GM19452 (cell line): ENCODE data around the gene SNRNP70.

Source experiments
- ATAC-seq: cut with Tn5 transposase; IDR thresholded peaks from one replicate; pipeline ENCODE4 v1.9.1; 2021; ENCODE audit not compliant: unreplicated experiment

Gene SNRNP70

DNA sequence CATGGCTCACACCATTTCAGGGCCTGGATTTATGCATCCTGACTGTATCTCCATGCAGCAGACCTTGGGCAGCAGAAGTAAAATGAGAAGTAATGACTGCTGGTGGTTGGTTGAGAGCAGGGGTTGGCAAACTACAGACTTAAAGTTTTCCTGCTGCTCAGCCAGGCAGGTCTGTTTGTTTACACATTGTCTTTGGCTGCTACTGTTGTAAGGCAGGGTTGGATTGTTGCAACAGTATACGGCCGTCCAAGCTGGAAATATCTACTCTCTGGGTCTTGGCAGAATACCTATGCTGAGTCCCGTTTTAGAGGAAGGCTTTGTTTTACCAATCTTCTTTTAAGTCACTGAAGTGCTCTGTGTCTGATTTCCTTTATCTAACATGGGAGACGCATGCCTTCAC is 13.5 kb downstream of the SNRNP70 start:
- no peak for ATAC-seq

DNA sequence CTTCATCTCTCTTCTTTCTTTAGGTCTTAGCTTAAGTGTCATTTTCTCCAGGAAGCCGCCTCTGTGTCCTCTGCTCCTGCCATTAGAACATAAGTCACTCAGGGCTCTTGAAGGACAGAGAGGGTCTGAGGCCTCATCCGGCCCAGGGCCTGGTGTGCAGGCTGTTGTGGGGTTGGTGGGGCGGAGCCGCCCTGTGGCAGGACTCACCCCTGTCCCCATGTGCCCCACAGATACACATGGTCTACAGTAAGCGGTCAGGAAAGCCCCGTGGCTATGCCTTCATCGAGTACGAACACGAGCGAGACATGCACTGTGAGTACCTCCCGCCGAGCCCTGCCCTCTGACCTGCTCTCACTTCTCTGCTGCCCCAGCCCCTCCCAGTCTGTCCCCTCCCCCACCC is 15.9 kb downstream of the SNRNP70 start:
- no peak for ATAC-seq

DNA sequence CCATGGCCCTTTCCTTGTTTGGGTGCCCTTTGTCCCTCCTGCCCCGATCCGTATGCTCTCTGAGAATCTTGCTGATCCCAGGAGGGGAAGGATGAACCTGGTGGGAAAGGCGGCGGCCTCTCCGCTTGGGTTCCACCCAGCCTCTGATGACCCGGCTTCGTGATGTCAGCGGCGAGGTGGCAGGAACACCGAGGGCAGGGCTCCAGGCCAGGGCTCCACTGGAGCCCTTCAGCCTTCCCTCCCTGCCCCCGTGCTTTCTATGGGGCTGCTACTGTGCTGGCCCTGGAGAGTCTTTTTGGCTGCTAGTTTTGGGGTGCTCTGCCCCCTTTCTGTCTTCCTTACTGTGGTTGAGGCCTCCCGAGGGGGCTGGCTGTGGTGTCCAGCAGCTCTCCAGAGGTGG is 17.1 kb downstream of the SNRNP70 start:
- no peak for ATAC-seq

DNA sequence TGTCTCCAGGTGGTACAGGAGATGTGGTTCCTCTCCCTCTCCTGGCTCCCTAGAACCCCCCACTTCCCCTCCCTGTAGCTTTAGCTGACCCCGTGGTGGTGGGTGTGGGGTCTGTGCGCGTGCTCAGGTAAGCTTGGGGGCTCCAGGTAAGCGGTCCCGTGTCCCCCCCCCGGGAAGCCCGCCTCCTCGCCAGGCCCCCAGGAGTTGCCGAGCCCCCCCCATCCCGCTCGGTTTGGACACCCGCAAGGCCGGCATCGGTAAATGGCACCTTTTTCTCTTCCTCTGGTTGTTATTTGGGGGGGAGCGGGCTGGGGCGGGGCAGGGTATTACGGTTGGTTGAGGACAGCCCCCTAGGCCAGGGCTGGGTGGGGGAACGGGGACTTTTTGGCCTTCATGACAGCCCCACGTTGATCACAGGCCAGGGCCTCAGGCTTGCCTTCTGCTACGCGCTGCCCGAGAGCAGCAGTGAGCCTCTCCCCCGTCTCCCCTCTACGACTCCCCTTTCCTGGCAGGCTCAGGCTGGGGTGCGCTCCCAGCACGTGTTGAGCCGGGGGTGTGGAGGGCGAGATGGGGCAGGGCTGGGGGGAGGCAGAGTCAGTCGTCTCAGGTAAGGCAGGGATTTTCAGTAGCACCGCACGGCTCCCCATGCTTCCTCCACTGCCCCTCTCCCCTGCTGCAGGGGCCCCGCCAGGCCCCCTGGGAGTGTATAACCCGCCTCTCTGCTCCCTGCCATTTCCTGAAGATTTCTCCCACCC is 18.3 kb downstream of the SNRNP70 start:
- no peak for ATAC-seq

DNA sequence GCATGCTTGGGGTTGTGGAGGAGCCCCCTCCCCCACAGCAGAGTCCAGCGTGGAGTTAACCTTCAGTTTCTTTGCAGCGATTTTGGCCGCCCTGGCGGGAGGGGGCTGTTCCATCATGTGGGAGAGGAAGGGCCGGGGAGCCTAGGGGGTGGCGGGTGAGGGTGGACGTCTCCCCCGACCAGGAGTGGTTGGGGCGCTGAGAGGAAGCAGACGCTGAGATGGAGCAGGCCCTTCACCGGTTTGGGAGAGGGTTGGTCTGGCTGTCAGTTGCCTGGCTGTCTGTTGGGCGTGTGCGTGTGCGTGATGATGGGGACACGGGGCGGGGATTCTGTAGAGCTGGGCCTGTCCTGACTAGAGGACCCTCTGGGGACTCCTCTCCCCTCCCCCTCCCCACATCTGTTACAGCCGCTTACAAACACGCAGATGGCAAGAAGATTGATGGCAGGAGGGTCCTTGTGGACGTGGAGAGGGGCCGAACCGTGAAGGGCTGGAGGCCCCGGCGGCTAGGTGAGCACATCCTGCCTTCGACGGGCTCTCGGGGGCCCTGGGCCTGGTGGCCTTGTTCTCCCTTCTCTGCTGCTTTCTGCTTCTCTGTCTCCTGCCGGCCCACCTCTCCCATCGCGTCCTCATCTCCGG is 19.1 kb downstream of the SNRNP70 start:
- ATAC-seq = no peak

DNA sequence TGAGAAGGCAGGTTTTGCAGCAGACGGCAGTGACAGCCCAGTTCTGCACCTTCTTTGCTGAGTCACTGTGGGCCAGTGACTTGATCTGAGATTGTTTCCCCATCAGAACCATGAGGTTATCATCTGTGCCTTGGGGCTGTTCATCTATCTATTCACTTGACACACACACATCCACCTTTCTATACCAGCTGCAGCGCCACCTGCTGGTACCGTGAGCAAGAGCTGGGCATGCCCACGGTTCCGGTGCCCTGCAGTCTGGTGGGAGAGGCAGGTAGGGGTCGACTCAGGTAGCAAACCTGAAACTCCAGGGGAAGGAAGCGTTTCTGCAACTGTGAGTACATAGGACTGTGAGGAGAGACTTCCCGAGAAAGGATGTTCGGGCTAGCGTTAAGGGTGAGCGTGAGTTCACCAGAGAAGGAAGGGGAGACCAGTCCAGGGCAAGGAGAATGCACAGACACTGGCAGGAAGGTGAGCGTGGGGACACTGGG is 21.4 kb downstream of the SNRNP70 start:
- ATAC-seq = no peak

DNA sequence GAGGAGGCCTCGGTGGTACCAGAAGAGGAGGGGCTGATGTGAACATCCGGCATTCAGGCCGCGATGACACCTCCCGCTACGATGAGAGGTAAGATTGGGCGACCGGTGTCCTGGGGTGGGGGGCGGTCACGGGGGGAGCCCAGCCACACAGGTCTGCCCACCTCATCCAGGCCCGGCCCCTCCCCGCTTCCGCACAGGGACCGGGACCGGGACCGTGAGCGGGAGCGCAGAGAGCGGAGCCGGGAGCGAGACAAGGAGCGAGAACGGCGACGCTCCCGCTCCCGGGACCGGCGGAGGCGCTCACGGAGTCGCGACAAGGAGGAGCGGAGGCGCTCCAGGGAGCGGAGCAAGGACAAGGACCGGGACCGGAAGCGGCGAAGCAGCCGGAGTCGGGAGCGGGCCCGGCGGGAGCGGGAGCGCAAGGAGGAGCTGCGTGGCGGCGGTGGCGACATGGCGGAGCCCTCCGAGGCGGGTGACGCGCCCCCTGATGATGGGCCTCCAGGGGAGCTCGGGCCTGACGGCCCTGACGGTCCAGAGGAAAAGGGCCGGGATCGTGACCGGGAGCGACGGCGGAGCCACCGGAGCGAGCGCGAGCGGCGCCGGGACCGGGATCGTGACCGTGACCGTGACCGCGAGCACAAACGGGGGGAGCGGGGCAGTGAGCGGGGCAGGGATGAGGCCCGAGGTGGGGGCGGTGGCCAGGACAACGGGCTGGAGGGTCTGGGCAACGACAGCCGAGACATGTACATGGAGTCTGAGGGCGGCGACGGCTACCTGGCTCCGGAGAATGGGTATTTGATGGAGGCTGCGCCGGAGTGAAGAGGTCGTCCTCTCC is 22.6 kb downstream of the SNRNP70 start:
- no peak for ATAC-seq

DNA sequence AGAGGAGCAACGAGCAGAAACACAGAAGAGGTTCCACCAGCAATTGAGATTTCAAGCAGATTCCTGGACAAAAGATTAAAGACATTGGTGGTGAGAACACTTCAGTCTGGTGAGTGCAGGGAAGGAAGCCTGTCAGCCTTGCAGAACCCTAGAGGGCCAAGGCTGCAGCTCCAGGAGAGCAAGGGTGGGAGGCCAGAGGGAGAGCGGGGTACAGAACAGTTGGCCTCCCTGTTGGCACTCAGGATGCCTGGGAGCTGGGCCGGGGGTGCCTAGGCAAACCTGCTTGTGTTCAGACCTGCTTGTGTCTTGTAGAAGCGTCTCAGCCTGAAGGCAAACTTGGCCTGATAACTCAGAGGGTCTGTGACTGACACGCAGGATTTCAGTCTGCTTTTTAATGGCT is 23.8 kb downstream of the SNRNP70 start:
- no peak for ATAC-seq

DNA sequence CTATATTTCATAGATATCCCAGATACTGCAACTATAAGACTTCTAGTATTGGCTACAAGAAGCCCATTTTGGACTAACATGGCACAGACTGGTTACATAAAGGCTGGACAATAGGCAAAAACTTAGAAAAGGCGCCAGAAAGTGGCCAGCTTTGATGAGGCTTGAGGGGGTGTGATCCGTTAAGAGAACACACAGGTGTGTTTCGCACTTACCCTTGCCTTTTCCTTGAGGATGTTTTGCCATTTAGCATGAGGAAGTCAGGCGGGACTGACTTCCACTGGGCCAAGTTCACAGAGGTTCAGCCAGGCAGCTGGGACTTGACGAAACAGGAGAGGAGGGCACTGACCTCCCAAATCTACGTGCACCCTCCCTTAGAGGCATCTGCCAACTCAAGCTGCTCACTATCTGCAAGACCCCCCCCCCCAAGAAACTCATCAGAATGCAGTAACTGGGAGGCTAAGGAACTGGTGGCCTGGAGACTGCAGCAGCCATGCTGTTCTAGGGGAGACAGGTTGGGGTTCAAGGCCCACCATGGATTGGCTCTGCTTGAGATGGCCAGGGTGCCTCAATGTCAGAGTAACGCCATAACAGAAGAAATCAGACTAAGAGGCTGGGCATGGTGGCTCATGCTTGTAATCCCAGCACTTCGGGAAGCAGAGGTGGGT is 24.4 kb downstream of the SNRNP70 start:
- no peak for ATAC-seq

DNA sequence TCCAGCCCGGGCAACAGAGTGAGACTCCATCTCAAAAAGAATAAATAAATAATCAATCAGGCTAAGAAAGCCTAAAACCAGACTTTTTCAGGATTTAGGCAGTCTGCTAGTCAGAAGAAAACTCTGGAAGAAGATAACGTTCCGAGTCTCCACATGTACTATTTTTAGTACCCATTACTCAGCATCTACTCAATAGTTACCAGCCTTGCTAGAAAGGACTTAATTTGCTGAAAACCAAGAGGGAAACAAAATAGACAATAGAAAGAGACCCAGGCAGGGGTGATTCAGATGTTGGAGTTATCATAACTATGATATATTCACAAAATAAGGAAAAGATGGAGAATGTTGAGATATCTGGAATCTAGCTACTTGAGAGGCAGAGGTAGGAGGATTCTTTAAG is 25.3 kb downstream of the SNRNP70 start:
- no peak for ATAC-seq

DNA sequence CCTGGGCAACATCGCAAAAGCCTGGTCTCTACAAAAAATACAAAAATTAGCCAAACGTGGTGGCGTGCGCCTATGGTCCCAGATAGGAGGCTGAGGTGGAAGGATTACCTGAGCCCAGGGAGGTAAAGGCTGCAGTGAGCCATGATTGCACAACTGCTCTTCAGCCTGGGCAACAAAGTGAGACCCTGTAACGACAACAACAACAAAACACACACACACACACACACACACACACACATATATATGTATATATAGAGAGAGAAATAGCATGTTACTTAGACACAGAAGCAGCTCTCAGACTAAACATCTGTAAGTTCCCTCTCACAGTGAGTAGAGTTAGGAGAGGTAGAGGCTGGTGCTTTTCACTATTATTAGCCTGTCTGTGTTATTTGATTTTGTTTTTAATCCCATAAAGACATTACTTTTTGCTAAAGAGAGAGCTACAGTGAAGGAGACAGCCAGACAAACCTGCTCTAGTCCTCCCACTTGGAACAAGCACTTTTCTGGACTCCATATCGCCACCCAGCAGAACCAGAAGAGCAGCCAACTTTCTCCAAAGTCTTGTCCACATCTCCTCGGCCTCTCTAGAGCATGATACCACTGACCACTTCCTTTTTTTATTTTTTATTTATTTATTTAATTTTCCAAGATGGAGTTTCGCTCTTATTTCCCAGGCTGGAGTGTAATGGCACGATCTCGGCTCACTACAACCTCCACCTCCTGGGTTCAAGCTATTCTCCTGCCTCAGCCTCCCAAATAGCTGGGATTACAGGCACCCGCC is 26.2 kb downstream of the SNRNP70 start:
- ATAC-seq = no peak

DNA sequence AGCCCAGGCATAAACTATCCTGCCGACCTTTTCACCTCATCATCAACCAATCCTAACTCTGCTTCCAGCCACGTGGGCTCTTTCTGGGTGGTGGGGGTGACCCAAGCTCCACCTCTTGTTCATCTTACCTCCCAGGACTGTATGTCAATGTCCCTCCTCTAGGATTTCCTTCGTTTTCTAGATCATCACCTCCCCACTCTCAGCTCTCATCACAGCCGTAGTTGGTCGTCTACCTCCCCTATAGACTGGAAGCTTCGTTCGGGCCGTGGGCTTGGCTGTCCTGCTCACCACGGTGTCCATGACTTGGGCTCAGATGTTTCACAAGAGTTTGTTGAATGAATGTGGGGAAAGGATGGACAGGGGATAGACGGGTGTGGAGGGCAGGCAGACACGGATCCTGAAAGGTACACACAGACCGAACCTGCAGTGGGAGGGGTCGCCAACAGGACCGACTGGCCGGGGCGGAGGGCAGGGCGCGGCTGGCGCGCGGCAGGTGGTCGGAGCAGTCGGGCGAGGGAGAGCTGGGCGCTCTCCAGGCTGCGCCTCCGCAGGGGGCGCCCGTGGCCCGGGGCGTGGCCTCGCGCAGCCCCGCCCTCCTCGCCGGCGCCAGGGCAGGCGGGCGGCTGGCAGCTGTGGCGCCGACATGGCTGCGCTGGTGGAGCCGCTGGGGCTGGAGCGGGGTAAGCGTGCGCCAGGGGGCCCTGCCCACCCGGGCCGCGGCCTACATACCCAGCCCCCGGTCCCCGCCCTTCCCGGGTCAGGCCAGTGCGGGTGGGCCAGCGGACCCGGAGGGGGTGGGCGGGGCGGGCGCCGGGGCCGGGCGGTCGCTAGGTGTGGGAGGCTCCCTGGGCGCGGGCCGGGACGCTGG is 28.7 kb downstream of the SNRNP70 start, which contains the start of gene LIN7B:
Gene LIN7B, plus strand, starts transcription at position 609 of the 868 bp plus-strand sequence. Its CDS starts 35 bp downstream, at position 644.
- peak; percentile 56 for ATAC-seq

DNA sequence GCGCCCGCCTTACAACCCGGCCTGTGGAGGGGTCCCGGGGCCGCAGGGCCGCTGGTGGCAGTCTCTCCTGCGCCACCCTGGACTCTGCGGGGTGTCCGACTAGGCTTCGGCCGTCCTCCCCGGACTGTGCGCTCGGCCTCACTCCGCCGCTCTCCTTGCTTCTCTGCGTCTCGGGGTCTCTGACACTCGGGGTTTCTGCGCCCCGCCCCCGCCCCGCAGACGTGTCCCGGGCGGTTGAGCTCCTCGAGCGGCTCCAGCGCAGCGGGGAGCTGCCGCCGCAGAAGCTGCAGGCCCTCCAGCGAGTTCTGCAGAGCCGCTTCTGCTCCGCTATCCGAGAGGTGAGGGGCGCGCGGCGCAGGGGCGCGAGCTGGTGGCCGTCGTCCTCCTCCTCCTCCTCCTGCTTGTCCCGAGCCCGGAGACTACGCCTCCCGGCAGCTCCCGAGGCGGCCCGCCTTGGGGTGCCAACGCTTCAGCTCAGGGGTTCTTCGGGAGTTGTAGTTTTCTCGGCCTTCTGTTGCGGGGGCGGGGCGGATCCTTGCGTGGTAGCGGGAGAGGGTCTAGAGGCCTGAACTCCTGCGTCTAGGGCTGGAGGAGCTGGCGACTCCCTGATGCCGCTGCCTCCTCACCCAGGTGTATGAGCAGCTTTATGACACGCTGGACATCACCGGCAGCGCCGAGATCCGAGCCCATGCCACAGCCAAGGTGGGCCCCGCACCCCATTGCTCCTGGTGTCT is 29.5 kb downstream of the SNRNP70 start:
- no peak for ATAC-seq

DNA sequence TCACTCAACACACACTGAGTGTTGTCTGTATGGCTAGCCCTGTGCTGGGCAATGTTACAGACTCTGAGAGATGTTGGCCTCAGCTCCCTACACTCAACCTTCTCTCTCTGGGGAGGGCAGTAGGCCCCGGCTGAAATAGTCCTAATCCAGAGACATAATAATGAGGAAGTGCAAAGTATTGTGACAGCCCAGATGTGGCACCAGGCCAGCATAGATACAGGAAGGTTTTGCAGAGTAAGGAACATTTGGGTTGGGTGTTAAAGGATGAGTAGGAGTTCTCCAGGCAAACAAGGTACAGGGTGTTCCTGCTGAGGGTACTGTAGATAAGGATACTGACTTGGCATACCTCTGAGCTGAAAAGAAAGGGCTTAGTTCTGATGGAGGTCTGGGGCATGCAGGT is 31.3 kb downstream of the SNRNP70 start:
- ATAC-seq = no peak

DNA sequence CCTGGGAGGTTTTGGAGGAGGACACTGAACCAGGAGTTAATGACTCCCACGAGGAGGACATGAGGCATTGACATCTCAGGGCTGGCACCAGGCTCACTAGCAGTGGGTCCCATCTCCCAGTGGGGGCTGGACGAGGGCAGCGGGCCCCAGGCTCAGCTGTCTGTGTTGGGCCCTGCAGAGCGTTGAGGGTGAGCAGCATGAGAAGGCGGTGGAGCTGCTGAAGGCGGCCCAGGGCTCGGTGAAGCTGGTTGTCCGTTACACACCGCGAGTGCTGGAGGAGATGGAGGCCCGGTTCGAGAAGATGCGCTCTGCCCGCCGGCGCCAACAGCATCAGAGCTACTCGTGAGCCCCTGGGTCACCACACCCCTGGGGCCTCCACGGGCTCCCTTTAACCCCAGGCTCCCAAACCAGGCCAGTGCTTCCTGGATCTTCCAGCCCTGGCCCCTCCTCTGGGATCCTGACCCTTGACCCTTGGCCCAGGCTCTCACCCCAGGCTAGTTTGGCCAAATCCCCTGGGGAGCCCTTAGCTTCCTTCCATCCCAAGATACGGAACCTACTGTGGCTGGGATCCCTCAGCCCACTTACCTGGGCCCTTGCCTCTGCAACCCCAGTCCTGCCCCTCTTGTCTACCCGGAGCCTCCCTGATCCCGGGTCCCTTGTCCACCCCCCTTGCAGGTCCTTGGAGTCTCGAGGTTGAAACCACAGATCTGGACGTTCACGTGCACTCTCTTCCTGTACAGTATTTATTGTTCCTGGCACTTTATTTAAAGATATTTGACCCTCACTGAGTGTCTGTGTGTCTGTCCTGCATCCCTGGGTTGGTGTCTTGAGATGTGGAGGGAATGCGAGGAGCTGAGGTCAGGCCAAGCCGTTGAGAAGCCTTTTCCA is 32.7 kb downstream of the SNRNP70 start:
- ATAC-seq = no peak

DNA sequence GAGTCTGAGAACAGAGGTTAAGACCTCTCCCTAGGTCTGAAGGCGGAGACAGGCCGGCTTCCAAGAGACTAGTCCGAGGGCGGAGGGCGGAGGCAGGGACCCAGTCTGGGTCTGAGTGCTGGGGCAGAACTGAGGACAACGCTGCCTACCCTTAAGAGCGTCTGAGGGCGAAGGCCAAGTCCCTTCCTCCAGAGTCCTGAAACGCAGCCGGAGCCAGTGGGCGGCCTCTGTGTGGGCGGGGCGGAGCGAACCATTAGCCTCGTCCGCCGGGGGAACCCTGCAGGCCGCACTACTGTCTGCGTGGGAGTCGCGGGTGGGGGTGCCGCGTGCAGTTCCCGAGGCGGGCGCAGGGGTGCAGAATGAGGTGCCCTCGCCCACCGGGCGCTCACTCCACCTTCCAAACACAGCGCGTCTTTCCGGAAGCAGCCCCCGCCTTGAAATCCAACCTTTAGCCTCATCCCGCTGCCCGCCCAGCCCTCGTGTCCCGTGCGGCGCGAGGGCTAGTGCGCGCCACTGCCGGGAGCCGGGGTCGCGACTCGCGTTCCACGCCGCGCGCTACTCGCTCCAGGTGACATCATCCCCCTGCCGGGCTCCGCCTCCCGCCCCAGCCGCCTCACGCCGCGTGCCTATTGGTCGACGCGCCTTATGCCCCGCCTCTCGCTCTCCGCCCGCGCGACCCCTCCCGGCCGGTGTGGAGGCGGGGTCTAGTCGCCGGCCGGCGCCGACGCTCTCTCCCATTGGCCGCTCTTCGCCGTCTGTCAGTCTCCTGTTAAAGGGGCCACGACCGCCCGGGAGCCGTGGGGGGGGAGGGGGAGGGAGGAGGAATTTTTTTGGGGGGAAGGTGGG is 33.5 kb downstream of the SNRNP70 start, which contains the start of gene C19orf73:
Gene C19orf73, minus strand, starts transcription at position 579 of the 846 bp plus-strand sequence. Its CDS starts 121 bp downstream, at position 458.
- ATAC-seq = peak; percentile 71
